ENCODE measurements around the gene CARD14.

GRCh38 chr17:80237386-80237785 lies 67.6 kb downstream of the CARD14 start:
- TF ChIP-seq MEIS2 (CRISPR knock-in tag; IDR thresholded peaks at IDR 0.05), result no peak
- no peak for TF ChIP-seq CTCF (CRISPR knock-in tag; IDR thresholded peaks at IDR 0.05)
- TF ChIP-seq BCL3 (CRISPR knock-in tag; IDR thresholded peaks at IDR 0.05), result no peak
- no peak for TF ChIP-seq ELF1 (CRISPR knock-in tag; IDR thresholded peaks at IDR 0.05)
- no peak for TF ChIP-seq KAT7 (CRISPR knock-in tag; IDR thresholded peaks at IDR 0.05; ENCODE audit: borderline replicate concordance)
- TF ChIP-seq TMF1 (CRISPR knock-in tag; IDR thresholded peaks at IDR 0.05; ENCODE audit: low read depth), result no peak
- TF ChIP-seq SAFB2 (CRISPR knock-in tag; IDR thresholded peaks at IDR 0.05; ENCODE audit: borderline replicate concordance, low read depth), result no peak
- TF ChIP-seq ZNF121 (CRISPR knock-in tag; IDR thresholded peaks at IDR 0.05), result no peak
- no peak for TF ChIP-seq ZNF766 (CRISPR knock-in tag; IDR thresholded peaks at IDR 0.05; ENCODE audit: borderline replicate concordance)
- TF ChIP-seq MIXL1 (CRISPR knock-in tag; IDR thresholded peaks at IDR 0.05), result no peak
